HG03565 (cell line): ENCODE measurements around the gene PAQR4.

ENCODE experiments used
- ATAC-seq: cut with Tn5 transposase; IDR thresholded peaks from one replicate; pipeline ENCODE4 v1.9.1; 2021; ENCODE audit warnings: mild to moderate bottlenecking, moderate library complexity; ENCODE audit not compliant: unreplicated experiment

Gene PAQR4

DNA sequence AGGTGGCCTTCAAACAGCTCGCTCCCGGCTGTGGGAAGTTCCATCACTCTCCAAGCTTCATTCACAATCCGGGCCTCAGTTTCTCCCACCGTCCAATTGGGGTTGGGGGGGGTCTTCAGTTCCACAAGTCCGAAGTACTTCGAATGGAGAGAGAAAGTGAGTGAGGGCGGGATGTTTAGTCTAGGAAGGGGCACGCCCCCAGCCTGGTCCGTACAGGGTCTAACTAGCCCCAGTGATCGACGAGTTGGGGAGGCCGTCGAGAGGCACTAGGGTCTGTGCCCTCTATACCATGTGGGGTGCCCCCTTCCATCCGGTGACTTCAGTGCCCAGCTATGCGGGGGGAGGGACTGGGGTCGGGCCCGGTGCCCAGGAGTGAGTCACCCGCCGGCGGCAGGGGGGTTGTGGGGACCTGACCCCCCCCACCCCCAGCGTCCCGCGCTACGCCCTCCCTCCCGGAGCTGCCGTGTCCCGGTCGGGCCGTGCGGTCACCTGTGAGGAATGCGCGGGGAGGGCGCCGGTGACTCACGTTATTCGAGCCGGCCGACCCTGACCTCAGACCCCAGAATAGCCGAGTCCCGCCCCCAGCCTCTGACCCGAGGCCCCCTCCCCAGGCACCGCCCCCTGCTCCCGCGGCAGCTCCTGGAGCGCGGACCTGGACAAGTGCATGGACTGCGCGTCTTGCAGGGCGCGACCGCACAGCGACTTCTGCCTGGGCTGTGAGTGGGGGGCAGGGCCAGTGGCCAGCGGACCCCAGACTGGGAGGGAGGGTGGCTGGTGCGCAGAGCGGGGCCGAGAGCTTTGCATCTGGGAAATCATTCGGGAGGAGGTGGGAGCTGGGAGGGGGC is 51.7 kb downstream of the PAQR4 start:
- ATAC-seq, result no peak

DNA sequence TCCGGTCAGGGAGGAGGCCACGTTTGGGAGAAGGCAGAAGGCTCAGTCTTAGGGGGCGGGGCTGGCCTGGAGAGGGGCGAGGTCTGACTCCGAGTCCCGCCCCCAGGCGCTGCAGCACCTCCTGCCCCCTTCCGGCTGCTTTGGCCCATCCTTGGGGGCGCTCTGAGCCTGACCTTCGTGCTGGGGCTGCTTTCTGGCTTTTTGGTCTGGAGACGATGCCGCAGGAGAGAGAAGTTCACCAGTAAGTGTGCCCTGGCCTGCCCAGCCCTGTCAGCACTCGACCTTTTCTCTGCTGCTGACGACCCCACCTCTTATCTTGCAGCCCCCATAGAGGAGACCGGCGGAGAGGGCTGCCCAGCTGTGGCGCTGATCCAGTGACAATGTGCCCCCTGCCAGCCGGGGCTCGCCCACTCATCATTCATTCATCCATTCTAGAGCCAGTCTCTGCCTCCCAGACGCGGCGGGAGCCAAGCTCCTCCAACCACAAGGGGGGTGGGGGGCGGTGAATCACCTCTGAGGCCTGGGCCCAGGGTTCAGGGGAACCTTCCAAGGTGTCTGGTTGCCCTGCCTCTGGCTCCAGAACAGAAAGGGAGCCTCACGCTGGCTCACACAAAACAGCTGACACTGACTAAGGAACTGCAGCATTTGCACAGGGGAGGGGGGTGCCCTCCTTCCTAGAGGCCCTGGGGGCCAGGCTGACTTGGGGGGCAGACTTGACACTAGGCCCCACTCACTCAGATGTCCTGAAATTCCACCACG is 52.5 kb downstream of the PAQR4 start:
- no peak for ATAC-seq

DNA sequence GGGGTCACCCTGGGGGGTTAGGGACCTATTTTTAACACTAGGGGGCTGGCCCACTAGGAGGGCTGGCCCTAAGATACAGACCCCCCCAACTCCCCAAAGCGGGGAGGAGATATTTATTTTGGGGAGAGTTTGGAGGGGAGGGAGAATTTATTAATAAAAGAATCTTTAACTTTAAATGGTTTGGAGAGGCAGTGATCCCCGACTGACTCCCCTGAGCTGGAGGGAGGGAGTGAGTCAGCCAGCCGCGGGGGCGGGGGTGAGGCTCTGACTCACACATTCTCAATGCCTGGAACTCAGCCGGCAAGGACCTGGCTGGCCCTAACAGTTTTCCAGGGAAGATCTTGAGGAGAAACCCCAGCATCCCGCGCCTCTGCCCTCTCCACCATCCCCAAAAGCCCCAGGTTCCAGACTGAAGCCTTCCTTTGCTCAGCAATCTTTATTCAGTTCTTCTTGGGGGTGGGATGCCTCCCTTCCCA is 53.1 kb downstream of the PAQR4 start:
- ATAC-seq, result no peak

DNA sequence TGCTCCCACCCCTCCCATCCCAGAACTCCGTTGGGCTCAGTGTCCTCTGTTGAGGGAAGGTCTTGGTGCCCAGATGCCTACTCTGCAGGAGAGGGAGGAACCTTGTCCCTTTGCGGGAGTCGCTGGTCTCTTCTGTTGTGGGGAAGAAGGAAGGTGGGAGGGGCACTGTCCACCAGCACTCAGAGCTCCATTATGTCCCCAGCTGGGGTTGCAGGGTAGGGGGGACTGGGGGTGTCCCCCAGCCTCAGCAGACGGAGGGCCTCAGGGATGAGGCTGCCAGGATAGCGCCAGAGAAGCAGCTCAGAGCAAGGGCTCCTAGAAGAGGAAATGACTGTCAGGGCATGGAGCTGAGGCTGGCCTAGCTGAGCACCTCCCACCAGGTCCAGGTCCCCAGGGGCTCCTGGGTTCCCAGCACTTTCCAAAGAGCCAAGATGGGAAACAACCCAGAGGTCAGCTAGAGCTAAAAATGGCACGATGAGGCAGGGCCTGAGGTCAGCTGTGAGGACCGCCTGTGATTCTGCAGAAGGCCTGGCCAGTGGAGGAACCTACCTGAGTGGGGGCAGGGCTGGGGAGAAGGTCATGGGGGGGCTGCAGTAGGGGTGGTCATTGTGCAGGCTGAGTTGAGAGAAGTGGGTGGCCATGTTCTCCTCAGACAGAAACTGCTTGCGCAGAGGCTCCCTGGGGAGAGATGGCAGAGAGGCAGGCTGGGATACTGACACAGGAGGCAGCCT is 53.7 kb downstream of the PAQR4 start:
- no peak for ATAC-seq
